ENCODE results near the gene IMPDH2. TPM values are rescaled to one million over a fixed set of nuclear protein-coding genes. Genes with fewer than 3 reads are reported as not detected.
A peak's percentile ranks its signal among the peaks of the same experiment; 100 is the strongest.

The IMPDH2 gene
- total RNA-seq, result 58.5 TPM
- long read RNA-seq, transcript IMPDH2-201 (14 exons, 1,643 nt), result major isoform, 71 of 158 reads
- long read RNA-seq, partial matches to known transcripts, result 13 of 158 reads
- long read RNA-seq, other reads (novel, unspliced or antisense), result 73 of 158 reads

DNA sequence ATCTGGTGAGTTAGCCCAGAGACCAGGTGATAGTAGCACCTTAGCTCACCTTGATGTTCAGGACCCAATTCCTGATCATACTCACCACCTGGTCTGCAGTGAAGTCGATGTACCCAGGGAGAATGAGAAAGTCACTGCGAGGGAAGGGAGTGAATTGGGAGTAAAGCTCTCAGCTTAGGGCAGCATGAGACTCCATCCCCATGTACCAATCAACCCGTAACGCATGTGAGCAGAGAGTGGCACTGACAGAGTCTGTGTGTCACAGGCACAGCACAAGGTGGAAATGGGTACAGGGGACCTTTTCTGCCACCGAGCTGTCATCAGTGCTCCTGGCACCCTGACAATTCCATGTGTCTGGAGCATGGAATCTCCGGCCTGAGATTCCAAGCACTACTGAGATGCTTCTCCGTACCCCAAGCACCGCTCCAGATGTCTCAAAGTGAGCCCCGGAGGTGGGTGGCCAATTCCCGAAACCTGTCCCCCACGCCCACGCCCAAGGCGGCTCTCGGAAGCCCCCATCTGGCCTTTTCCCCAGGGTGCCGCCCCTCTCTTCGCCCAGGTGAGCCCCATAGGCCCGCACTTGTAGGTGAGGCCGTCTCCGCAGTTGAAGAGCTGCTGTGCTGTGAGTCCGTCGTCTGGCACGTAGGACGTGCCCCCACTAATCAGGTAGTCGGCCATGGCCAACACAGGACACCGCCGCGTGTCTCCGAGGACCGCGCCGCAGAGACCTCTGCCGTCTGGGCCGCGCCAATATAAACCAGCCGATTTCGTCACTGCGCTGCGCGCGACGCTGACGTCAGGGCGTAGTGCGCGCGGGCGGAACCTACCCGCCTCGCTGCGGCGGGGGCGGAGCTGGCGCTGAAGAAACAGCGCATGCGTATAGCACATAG lies at the start of gene IMPDH2:
IMPDH2 (minus strand) TSS at position 726 of the 890 bp plus-strand sequence; CDS start at position 678, 48 bp downstream.
- peak; percentile 96 for ATAC-seq (ENCODE audit: poor library complexity)
- intact Hi-C loops (cut with DNase I), result no loop called here
- DNase-seq, result peak; percentile 98

DNA sequence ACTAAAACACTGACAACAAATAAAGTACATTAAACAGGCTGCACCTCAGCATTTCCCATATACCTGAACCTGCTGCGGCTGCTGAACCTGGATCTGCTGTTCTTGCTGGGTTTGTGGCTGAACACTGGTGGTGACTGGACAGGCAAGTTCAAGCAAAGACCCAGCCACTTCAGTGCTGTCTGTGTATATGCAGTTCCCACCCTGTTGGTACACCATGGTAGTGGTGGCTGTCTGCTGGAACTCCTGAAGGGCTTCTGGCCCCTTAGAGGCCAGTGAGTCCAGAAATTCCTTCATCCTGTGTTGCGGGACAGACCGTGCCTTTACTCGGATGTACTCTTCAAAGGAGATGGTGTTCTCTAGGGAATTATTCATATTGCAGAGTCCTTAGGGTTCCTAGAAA lies 47.4 kb upstream of the IMPDH2 start:
- DNase-seq (no peak), ATAC-seq (ENCODE audit: poor library complexity) (no peak)
- intact Hi-C loops (cut with DNase I), result no loop called here

DNA sequence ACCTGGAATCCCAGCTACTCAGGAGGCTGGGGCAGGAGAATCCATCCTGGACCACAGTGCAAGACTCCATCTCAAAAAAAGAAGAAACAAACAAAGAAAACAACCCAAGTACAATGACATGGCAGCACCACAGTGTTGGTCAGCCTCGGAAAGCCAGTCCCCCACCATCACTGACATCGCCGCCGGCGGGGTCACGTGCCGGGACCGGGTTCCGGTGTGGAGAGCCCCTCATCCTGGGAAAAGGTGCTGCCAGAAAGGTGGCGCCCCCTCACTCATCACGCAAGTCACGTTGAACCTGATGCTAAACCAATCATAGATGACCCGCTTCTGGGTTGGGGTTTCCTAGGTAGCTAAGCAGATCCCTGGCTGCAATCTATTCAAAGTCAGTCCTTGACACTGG lies 46.9 kb upstream of the IMPDH2 start:
- intact Hi-C loops (cut with DNase I), result no loop called here
- ATAC-seq (ENCODE audit: poor library complexity) (no peak), DNase-seq (no peak)

DNA sequence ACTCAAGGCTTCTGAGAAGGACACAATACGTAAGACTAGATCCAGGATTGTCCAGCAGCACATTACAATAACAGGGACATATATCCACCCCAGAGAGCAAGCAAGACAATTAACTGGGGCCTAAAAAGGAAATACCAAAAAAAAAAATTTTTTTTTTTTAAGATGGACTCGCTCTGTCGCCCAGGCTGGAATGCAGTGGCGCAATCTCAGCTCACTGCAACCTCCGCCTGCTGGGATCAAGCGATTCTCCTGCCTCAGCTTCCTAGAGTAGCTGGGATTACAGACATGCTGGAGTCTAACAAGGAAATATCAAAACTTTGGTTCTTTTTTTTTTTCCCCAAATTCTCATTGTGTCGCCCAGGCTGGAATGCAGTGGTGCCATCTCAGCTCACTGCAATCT lies 28.8 kb upstream of the IMPDH2 start:
- DNase-seq (no peak), ATAC-seq (ENCODE audit: poor library complexity) (no peak)
- intact Hi-C loops (cut with DNase I), result no loop called here

DNA sequence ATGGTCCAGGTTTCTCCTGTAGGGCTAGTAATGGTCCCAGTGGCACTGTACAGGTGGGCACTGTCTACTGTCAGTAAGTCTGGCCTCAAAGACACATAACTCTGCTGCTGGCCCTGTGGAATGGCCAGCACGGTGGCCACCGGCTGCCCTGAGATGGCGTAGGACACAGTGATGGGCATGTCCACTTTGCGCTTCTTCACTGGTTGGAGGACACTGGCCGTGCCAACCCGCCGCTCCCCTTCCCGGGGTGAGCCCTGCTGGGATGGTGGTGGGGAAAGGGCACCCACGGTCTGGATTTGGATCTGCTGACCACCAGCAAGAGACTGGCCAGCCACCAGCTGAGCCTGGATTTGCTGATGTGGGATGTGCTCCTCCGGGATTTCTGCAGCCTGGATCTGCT lies 28.1 kb upstream of the IMPDH2 start:
- ATAC-seq (ENCODE audit: poor library complexity) (no peak), DNase-seq (no peak)

DNA sequence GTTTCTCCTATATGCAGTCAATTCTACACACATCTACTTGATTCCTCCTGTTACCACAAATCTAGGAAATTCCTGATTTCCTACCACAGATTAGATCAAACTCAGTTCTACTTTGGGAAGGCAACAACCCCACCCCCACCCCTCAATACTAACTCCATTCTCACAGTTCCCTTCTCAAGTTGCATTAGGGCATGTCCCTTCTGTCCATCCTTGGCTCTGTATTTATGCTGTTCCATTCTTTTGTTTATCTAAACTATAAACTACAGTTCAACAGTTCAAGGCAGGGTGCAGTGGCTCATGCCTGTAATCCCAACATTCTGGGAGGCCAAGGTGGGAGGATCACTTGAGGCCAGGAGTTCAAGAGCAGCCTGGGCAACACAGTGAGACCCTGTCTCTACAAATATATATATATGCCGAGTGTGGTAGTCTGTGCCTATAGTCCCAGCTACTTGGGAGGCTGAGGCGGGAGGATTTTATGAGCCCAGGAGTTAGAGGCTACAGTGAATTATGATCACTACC lies 25.2 kb upstream of the IMPDH2 start:
- ATAC-seq (ENCODE audit: poor library complexity), result no peak
- intact Hi-C loops (cut with DNase I), result no loop called here
- no peak for DNase-seq

More for the DNA sequence above, 28.1 kb upstream of the IMPDH2 start:
- intact Hi-C loops (cut with DNase I), result no loop called here

DNA sequence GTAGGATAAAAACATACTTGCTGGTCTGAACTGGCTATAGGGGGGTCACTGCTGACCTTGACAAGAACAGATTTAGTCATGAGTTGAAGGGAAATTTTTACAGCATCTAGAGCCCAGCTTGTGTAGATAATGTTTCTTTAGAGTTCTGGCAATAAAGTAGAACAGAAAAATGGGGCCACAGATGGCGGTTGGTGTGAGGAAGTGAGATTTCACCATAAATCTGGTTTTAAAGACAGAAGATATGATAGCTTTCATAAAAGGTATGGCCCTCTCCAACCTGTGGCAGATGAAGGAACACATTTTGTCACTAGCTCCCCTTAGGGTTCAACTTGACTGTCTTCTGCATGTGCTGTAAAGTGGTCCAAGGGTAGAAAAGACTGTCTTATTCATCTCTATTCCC lies 24.3 kb upstream of the IMPDH2 start:
- ATAC-seq (ENCODE audit: poor library complexity), result no peak
- DNase-seq, result no peak
- intact Hi-C loops (cut with DNase I), result no loop called here

DNA sequence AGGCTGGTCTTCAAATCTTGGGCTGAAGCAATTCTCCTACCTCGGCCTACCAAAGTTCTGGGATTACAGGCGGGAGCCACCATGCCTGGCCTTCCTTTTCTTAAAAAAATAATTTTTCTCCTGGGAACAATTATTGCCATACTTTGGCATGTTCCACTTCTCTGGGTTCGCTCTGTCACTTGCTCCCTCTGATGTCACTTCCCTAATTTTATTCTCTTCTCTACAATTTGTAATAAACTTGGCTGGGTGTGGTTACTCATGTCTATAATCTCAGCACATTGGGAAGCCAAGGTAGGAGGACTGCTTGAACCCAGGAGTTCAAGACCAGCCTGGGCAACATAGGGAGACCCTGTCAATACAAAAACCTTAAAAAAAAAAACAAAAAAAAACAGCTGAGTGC lies 6.1 kb upstream of the IMPDH2 start:
- intact Hi-C loops (cut with DNase I), result no loop called here
- no peak for ATAC-seq (ENCODE audit: poor library complexity)
- no peak for DNase-seq

DNA sequence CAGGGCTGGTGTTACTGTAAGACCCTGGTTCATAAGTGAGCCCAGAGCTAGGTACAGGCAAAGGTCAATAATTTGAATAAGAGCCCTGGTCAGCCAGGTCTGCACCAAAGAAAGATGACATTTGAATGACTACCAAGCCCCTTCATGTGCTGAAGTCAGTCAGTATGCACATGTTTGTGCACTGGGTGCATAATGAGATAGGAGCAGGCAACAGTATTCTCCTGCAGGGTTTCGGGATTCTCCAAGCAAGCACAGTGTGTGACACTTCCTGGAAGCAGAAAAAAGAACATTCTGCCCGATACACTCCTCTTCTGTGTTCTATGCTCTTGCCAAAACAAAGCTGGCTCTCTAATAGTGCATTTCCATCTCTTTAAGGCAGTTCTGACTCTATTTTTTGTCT lies 5.5 kb upstream of the IMPDH2 start:
- DNase-seq (no peak), ATAC-seq (ENCODE audit: poor library complexity) (no peak)
- intact Hi-C loops (cut with DNase I), result no loop called here

DNA sequence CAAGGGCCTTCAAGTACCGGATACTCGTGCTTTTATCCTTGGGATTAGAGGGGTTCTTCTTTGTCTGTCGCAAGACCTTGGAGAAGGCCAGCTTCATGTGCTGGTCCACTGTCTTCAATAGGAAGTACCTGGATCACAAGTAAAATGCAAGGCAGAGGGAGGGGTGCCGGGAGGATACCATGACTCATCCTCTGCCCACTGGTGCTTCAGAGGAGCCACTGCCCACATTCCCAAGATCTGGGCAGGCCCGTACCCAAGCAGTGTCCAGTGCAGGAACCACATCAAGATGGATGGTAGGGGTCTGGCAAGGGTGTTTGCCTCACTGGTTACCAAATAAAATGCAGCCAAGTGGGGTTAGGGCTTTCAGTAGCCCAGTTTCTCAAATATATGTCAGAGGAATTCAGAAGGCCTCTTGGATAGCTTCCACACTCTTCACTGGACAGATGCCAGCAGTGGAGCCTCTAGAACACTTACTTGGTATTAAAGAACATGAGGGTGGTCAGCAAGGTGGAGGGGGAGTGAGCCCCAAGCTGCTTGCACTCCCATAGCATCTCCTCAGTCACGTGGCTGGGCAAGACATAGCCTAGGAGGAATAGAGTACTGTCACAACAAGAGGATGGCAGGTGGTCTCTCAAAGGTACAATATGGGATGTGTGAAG lies 3.6 kb upstream of the IMPDH2 start:
- ATAC-seq (ENCODE audit: poor library complexity) (no peak), DNase-seq (no peak)
- intact Hi-C loops (cut with DNase I), result no loop called here

DNA sequence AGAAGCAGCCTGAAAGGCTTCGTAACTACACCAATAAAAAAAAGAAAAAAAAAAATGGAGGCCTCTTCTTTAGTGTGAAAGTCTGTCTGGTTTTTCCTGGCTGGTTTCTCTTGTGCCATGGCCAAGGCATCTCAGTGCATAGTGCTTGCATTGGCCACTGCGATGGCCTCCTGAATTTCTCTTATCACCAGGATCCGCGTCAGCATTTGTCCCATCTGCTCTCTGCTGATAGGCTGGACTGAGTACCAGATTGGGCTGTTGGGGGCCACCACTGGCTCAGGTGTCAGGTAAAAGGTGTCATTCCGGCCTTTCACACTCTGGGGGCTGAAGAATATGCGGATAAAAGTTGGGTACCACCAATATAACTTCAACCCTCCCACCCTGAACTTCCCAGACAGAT lies 1.1 kb upstream of the IMPDH2 start:
- ATAC-seq (ENCODE audit: poor library complexity), result no peak
- no peak for DNase-seq
- intact Hi-C loops (cut with DNase I), result no loop called here

DNA sequence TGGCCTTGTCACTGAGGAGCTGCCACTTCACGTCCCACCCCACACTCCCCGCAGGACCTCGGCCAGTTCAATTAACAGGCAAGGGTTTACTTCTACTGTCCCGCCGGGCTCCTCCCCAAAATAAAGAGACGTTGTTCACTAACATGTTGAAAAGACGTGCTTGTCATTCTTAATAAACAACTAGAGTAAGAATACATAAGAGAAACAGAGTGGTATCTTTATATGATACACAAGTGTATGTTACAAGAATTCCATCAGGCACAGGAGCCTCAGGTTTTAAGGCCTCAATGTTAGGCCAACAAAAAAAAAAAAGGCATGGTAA lies 326 bp upstream of the IMPDH2 start:
- no peak for DNase-seq
- ATAC-seq (ENCODE audit: poor library complexity), result no peak
- intact Hi-C loops (cut with DNase I), result no loop called here

DNA sequence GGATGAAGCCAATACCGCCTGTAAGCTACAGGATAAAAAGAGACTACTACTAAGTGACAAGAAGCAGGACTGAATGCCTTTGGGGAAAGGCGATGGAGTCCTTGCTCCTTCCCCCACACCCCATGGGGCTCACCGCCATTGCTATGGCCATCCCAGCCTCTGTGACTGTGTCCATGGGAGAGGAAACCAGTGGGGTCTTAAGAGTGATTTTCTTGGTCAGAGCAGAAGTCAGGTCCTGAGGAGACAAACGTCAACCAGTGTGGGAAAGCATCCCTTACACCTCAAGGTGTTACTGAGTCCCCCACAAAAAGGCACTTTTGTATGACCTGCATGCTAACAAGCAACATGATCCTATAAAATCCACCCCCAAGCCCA lies 913 bp downstream of the IMPDH2 start:
- ATAC-seq (ENCODE audit: poor library complexity) (no peak), DNase-seq (no peak)
- intact Hi-C loops (cut with DNase I), result no loop called here

DNA sequence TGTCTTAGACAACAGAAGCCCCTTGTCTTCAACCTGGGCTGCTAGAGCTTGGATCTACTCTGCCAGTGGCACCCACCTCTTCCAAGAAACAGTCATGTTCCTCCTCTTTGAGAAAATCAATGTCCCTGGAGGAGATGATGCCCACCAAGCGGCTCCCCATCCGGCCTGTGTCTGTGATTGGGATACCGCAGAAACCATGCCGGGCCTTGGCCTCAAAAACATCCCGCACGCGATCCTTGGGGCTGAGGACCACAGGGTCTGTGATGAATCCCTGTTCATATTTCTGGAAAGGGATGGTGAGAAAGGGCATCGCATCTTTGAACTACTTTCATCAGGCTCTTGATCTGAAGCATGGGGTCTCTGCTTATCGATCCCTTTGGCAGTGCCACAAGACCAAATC lies 1.6 kb downstream of the IMPDH2 start:
- ATAC-seq (ENCODE audit: poor library complexity) (no peak), DNase-seq (no peak)
- intact Hi-C loops (cut with DNase I), result no loop called here

DNA sequence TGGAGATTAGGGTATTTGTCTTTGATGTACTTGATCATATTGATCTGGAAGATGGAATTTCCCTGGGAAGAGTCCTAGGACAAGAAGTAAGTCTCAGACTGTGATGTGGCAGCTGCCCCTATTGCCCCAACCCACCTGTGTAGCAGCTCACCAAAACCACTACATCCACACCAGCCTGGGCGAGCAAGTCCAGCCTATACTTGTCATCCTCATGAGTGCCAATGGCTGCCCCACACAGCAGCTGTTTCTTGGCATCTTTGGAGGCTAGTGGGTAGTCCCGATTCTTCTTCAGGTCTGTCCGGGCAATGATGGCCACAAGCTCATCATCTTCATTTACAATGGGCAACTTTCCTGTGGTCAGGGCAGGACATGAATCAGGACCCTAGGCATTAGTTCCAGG lies 2.7 kb downstream of the IMPDH2 start:
- DNase-seq, result no peak
- ATAC-seq (ENCODE audit: poor library complexity), result no peak

DNA sequence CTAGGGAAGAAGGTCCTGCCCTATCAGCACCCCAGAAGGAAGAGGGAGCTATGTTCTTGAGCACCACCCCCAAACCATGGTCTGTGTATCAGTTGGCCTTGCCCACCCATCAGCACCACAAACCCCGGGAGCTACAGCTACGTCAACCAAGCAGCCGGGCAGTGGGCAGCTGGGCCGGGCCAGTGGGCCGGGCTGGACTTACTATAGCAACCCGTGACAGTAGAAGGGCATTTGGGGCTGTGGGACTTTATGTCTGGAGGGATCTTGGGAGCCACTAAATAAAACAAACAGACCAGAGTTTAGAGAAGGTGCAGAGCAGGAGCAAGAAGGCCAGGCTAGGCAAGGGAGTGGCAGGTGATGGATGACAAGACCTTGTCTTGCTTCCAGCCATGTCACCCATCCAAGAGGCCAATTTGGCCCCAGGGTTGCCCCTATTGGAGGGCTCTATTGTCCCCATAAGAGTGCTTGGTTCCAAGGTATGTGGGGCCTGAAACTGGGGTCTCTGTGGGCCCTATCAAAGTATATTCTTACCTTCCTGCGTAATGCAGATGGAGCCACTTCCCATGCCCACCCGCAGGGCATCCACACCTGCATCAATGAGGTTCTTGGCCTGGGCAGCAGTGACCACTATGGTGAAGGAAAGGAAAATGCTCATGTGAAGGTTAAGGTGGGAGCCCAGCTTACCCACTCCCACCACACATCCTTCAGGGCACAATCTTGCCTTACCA lies 3.2 kb downstream of the IMPDH2 start:
- no peak for ATAC-seq (ENCODE audit: poor library complexity)
- intact Hi-C loops (cut with DNase I), result no loop called here
- DNase-seq, result no peak

More for the DNA sequence above, 2.7 kb downstream of the IMPDH2 start:
- intact Hi-C loops (cut with DNase I), result no loop called here

DNA sequence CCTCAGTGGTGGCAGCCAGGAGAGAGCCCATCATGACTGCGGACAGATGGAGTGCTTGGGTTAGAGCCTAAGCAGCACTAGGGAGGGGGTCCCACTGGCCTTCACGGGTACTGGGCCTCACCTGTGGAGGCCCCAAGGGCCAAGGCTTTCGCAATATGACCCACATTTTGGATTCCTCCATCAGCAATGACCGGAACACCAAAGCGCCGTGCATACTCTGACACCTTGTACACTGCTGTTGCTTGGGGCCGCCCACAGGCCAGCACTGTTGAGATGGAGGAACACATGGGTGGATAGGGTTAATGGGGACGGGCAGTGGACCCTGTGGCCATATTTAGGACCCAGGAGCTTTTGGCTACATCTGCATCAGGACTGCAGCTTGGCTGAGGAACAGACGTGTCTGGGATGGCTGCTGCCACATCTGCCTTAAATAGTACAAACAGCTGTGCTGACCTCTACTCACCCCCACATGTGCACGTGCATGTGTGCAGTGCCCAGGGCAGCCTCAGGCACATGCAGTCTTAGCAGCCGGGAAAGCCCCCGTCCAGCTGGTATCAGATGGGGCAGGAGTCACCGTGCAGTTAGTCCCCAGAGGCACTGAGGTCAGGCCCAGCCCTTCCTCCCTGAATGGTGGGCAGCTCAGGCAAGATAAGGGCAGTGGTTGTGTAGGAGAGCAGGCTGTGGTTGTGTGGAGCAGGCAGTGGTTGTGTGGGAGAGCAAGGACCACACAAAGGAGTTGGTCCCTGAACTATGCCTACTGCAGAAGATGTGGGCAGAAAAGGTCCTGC lies 4.0 kb downstream of the IMPDH2 start:
- no peak for ATAC-seq (ENCODE audit: poor library complexity)
- DNase-seq, result no peak
- intact Hi-C loops (cut with DNase I), result no loop called here

DNA sequence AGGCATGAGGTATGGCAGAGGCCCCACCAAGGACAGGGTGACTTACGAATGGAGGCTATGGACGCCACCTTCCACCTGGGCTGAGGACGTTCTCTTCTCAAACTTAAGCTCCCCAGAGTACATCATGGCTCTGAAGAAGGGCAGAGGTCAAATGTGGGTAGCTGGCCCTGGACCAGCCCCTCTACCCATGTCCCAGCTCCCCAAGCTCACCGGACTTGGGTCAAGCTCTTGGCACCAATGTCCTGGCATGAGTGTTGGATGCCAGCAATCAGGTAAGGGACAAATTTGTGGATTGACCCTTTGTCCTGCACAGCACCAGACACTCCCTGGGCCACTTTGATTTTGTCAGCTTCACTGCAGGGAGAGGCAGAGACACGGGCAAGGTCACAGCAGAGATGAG lies 4.7 kb downstream of the IMPDH2 start:
- intact Hi-C loops (cut with DNase I), result no loop called here
- DNase-seq (no peak), ATAC-seq (ENCODE audit: poor library complexity) (no peak)

DNA sequence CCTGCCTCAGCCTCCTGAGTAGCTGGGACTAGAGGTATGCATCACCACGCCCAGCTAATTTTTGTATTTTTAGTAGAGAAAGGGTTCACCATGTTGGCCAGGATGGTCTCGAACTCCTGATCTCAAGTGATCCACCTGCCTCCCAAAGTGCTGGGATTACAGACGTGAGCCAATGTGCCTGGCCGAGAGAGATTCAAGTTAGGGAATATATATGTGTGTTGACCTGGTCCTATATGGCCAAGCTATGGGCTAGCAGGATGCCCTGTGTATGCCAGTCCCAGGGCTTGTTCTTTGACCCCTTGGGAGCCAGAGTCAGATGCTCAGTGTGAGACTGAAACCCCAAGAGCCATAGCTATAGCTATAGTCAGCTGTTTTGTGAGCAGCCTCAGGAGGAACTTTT lies 5.4 kb downstream of the IMPDH2 start:
- no peak for ATAC-seq (ENCODE audit: poor library complexity)
- intact Hi-C loops (cut with DNase I), result no loop called here
- no peak for DNase-seq

Data from Right ventricle myocardium superior (tissue), 1 donor.